GM06990 (cell line): Measurements from ENCODE around the gene TMEM134.

ENCODE experiments used
- DNase-seq: peaks from one replicate; pipeline ENCODE4 v3.0.0-alpha.2; 2011; ENCODE audit not compliant: insufficient read length; ENCODE audit errors: extremely low read depth
- H3K27me3 ChIP-seq: replicated peaks from 2 replicates; pipeline ENCODE4 v1.6.0; 2011; ENCODE audit warnings: low read length; ENCODE audit not compliant: control insufficient read depth, insufficient read depth
- H3K36me3 ChIP-seq: 2 replicates; pipeline ENCODE4 v1.5.1; 2011; ENCODE audit warnings: low read length; ENCODE audit not compliant: control insufficient read depth, insufficient read depth
- H3K4me3 ChIP-seq: replicated peaks from 2 replicates; pipeline ENCODE4 v1.5.1; 2011; ENCODE audit warnings: low read depth, mild to moderate bottlenecking, control low read depth, low read length
- CTCF ChIP-seq: IDR thresholded peaks from 2 replicates; pipeline ENCODE4 v1.5.1; 2011; ENCODE audit warnings: low read length, control low read depth, mild to moderate bottlenecking, inconsistent platforms; ENCODE audit not compliant: insufficient read depth, poor library complexity, severe bottlenecking

TMEM134 gene

DNA sequence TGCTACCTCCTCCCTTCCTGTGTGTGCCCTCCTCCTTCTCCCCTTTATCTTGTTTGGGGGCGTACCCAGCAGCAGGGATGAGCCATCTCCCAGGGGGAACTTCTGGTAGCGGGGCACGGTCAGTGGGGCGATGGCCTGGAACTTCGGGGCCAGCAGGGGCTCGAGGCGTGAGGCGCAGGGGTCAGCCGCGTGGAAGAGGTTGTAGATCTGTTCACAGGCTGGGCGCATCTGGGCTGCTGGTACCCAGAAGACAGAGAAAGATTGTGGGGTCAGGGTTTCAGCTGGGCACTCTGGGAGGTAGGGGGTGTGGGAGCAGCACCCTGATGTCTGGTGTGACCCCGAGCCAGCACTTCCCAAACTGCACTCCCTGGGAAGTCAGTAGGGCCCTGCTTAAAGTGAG is 27.1 kb upstream of the TMEM134 start:
- no peak for DNase-seq
- H3K36me3 ChIP-seq: peaks cover 64% of the 10 kb centered on the region
- H3K4me3 ChIP-seq: no peak overlapping the region
- TF ChIP-seq CTCF: no peak
- H3K27me3 ChIP-seq: no peaks in the 10 kb centered on the region

GRCh38 chr11:67495234-67496005 is 26.4 kb upstream of the TMEM134 start:
- no peak overlapping the region for H3K4me3 ChIP-seq
- peaks cover 65% of the 10 kb centered on the region for H3K36me3 ChIP-seq
- no peak for TF ChIP-seq CTCF
- H3K27me3 ChIP-seq: no peaks in the 10 kb centered on the region
- no peak for DNase-seq

DNA sequence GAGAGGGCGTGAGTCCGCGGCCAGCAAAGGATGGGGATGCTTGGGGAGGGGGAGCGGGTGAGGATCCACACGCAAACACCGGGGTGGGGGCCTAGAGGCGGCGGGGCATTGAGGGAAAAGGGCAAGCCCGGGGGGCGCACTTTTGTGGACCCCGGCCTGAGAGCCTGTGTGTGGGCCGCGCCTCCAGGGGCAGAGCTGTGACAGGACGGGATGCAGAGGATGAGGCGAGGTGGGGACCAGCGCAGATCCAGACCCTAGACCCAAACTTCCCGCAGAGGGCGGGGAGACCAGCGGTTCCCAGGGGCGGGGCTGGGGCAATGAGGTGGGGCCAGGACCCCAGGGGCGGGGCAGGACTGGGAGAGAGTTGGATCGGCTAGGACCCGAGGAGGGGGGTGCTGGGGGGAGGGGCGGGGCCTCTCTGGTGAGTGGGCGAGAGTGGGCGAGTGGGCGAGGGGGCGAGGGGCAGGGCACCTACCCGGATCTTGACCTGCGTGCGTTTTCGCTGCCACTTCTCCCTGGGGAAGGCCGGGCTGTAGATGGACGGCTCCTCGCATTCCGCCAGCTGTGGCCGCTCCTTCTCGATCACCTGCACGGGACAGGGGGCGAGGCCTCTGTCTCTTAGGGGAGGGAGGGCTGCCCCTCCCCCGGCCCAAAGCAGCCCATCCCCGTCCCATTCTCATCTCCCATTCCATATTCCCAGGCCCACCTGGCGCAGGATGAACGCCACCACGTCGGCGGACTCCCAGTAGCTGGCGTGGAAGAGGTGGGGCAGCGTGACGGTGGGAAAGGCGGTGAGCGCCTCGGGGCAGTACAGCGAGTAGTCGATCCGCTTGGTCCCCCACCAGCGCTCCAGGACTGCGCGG is 25.6 kb upstream of the TMEM134 start:
- Histone ChIP-seq H3K27me3 (no peaks in the 10 kb centered on the region), H3K36me3 (peaks cover 64% of the 10 kb centered on the region), H3K4me3 (no peak overlapping the region)
- TF ChIP-seq CTCF: no peak
- no peak for DNase-seq

DNA sequence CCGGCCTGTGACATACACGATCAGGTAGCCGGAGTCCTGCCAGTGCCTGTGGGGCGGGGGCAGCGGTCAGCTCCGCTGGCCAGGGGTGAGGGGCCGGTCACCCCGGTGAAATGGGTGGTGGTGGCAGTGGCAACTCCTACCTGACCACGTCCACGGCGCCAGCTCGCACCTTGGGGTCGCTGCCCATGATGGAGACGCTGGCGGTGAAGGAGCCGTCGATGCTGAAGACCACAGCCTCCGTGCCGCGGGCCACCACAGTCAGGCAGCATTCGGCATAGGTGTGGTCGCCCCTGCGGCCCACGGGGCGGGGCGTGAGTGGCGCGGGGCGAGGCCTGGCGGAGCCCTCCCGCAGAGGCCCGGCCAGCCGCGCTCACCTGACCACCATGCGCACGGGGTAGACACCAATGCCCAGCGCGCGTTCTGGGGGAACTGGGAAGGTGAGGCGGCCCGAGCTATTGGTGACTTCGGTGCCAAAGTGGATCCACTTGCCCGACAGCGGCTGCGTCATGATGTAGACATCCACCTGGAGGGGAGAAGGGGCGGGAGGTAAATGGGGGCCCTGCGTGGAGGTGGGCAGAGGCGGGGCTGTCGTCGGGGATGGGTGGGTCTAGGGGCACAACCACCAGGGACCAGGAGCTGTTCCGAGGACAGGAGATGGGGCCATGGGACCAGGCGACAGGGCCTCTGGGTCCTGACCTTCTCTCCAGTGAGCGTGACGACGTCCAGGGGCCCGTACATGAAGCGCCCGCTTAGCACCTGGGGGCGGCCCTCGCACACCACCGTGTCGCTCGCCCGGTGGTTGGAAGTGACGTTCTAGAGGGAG is 24.7 kb upstream of the TMEM134 start:
- Histone ChIP-seq H3K4me3 (no peak overlapping the region), H3K36me3 (peaks cover 66% of the 10 kb centered on the region), H3K27me3 (no peaks in the 10 kb centered on the region)
- DNase-seq: peak; percentile 23
- TF ChIP-seq CTCF: no peak

DNA sequence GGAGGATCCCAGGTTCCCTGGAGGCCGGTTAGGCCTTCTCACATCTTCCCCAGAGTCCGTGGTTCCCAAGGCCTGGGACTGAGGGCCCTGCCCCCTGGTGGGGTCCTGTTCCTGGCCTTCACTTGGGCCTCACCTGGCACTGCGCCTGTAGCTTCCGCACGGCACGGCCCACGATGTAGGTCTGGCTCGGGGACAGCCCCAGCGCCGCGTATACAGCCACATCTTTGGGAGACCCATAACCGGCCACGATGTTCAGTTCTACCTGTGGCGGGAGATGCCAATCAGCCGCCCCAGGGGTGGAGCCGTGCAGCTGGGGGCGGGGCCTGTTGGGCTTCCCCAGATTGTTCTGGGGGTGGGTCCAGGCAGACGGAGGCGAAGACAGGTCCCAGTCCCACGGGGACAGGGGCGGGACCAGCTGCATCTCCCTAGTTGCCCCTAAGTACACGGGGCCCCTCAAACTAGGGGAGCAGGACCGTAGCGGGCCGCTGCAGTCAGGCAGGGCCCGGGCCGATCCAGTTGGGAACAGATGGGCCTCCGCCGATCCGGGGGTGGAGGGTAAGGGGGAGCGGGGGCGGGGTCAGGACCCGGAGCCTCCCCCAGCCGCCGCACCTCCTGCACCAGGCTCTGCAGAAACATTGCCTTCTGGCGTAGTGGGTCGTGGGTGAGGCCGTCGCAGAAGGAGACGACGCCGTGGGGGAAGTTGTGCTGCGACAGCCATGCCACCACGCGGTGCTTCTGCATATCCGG is 23.9 kb upstream of the TMEM134 start:
- TF ChIP-seq CTCF: no peak
- Histone ChIP-seq H3K4me3 (no peak overlapping the region), H3K27me3 (no peaks in the 10 kb centered on the region), H3K36me3 (peaks cover 59% of the 10 kb centered on the region)
- peak; percentile 30 for DNase-seq
